ENCODE data around the gene SYCP2.
"Not testable (repeated sequence)": the region's sequence is repeated elsewhere in the genome, so short reads cannot be mapped to it uniquely, and the experiment has no call there.

SYCP2 gene, protein sequence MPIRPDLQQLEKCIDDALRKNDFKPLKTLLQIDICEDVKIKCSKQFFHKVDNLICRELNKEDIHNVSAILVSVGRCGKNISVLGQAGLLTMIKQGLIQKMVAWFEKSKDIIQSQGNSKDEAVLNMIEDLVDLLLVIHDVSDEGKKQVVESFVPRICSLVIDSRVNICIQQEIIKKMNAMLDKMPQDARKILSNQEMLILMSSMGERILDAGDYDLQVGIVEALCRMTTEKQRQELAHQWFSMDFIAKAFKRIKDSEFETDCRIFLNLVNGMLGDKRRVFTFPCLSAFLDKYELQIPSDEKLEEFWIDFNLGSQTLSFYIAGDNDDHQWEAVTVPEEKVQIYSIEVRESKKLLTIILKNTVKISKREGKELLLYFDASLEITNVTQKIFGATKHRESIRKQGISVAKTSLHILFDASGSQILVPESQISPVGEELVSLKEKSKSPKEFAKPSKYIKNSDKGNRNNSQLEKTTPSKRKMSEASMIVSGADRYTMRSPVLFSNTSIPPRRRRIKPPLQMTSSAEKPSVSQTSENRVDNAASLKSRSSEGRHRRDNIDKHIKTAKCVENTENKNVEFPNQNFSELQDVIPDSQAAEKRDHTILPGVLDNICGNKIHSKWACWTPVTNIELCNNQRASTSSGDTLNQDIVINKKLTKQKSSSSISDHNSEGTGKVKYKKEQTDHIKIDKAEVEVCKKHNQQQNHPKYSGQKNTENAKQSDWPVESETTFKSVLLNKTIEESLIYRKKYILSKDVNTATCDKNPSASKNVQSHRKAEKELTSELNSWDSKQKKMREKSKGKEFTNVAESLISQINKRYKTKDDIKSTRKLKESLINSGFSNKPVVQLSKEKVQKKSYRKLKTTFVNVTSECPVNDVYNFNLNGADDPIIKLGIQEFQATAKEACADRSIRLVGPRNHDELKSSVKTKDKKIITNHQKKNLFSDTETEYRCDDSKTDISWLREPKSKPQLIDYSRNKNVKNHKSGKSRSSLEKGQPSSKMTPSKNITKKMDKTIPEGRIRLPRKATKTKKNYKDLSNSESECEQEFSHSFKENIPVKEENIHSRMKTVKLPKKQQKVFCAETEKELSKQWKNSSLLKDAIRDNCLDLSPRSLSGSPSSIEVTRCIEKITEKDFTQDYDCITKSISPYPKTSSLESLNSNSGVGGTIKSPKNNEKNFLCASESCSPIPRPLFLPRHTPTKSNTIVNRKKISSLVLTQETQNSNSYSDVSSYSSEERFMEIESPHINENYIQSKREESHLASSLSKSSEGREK (N-terminal part only)

DNA sequence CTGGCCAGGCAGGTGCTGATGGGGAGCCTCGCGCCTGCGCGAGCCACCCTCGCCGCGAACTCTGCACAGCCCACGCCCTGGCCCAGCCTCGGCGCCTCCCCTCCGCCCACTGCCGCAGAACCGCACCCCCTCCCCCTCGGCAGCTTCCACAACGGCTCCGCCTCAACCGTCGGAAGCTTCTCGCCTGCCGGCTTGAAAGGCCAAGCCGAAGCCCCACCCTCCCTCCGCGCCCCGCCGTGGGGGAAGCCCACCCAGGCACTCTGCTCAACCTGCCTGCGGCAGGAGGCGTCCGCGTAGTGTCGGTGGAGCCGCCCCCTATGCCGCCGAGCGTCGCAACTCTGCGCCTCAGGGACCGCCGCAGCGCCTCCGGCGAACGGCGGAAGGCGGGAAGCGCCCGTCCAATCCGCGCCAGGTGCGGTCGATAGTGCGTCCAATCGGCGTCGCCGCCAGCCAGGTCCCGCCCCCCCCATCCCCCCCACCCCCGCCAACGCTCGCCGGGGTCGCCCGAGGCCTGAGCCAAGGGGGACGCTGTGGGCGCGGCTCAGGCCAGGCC lies at the start of gene SYCP2:
Gene SYCP2 (minus strand): TSS at position 342 of the 553 bp plus-strand sequence. CDS start 11,224 bp downstream, outside the sequence.
- no peak for DNase-seq (ENCODE audit: low read depth, low spot score)

DNA sequence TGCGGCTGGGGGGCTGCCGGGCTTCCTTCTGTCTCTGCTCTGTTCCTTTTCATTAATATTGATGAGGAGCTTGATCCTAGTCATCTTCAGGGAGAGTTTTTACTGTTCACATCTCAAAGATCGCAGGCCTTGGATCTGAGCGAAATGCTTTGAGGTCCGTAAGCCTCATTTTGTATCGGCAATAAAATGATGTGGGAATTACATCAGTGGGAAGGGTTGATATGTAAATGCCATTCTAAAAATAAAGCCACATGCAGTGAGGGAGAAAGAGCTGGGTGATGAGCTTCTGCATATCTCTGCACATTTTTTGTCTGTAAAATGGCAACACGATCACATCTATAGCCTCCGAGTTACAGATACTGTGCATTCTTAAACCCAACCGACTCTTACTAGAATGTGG lies 49.6 kb upstream of the SYCP2 start:
- no peak for DNase-seq (ENCODE audit: low read depth, low spot score)

DNA sequence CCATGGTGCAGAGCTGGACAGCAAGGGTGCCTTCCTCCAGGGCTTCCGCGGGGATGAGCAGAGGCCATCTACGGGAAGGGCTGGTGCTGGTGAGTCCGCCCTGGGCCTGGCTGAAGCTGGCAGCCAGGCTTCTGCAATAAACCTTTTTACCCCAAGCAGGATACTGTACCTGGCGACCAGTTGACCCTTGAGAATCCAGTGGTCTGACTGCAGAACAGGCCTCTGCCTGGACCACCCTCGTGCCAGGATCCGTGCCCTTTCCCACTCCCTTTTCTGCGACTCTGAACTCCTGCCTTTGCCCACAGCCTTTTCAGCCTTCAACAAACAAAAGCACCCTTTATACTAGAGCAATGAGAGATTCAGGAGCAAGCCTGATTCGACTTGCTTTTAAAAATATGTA lies 43.6 kb upstream of the SYCP2 start:
- no peak for DNase-seq (ENCODE audit: low read depth, low spot score)

DNA sequence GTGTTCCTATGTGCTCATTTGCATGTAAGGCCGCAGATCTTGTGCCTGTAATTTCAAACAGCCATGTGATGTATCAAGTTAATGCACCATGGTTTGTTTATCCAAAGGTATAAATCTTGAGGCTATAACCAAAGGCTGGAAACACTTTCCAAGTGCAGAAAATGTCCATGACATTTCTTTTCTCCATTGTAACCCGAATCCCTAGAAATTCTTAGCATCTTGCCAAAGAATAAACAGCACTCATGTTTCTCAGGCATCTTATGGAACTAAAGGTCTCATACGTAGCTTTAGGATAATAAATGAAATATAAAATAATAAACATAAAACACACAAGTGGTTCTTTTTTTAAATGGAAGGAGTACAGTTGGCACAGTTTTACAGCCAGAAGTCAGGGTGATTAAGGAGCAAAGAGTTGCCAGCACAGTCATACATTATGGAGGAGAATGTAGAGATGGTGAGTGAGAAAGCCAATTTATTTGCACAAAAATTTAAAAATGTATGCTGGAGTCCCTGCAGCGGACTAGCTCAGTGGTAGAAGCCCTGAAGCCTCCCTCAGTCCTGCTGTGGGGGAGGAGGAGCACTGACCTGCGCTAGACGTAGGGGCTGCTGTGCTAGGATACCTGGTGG lies 42.8 kb upstream of the SYCP2 start:
- no peak for DNase-seq (ENCODE audit: low read depth, low spot score)

DNA sequence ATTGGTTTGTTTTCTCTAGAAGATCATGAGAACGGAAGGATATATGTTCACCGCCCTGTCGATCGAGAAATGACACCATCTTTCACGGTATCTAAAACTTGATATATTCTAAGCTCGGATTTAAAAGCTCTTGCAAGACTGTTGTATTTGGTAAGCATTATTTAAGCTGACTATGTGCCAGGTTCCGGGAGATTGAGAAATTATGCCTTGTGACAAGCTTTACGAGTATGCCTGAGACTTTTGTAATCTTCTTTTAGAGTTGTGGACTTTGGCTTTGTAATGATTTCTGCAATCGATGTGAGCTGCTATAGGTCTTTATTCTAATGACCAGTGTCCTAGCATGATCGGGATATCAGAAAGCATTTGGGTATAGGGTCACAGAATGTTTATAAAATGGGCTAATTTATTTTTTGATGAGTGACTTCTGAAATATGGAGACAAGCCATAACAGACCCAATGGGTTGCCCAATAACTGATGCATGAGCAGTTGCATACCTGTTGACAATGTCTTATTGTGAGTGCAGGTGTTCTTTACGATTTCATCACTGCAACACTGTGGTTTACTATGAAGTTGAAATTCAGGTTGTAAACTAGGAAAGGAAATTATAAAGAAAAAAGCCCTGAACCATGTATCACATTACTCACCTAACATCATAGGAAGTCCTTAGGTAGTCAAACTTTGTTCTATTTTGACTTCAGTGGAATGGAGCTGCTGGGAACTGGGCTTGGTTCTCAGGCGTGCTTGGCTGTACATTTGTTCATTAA lies 38.8 kb upstream of the SYCP2 start:
- DNase-seq (ENCODE audit: low read depth, low spot score): no peak

DNA sequence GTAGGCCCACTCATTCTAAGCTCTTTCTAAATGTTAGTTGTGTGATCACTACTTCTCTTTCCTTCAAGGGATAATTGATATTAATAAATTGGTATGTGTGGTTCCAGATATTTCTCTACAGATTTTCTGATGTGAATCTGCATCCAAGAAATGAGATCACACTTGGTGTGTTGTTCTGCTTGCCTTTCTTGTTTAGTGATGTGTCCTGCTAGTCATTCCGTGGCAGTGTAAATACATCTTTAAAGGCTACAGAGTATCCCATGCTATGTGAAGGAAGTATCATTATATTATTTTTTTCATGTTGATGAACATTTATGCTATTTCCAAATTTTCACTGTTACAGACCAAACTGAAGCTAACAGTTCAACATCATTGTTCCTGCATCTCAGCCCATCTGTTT lies 38.0 kb upstream of the SYCP2 start:
- no peak for DNase-seq (ENCODE audit: low read depth, low spot score)

DNA sequence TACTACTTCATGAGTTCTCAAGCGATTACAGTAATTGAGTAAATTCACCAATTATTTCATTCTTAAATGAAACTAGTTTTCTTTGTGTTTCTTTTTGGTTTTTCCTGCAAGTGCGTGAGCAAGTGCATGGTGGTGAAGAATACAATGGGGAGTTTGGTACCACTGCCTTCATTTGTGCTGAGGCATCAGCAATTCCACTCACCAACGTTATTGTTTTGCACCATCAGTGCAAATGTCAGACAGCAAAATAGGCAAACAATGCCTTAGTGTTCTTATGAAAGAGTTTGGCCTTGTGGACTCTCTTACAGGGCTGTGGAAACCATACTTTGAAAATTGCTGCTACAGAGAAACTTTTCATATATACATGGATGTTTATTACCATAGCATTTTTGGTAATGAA lies 33.0 kb upstream of the SYCP2 start:
- no peak for DNase-seq (ENCODE audit: low read depth, low spot score)

DNA sequence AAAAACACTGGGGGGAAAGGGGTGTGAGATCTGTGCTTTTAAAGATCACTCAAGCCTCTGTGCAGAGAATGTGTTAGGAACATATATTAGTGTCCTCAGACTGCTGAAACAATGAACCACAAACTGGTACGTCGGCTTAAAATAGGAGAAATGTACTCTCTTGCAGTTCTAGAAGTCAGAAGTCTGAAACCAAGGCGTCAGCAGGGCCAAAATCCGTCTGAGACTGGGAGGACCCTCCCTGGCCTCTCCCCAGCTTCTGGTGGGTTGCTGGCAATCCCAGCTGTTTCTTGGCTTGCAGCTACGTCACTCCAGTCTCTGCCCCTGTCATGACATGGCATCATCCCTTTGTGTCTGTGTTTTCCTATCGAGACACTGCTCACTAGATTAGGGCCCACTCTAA lies 28.7 kb upstream of the SYCP2 start:
- DNase-seq (ENCODE audit: low read depth, low spot score): no peak

DNA sequence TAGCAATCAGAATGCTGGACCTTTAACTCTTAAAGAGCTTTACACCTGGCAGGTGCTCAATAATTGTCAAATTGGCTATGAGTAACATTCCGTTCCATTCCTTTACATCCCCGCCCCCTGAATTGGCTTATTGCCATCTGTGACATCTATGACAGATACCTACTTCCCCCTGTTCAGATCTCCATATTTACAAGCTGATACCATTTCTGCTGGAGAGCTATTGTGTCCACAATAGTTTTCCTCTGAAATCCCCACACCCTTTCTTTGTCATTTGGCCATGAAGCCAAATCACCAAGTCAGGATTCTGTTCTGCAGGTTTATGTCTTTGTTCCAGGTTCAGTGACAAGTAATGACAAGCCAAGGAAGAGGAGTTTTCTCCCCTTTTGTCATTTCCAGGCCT lies 28.0 kb upstream of the SYCP2 start:
- no peak for DNase-seq (ENCODE audit: low read depth, low spot score)

DNA sequence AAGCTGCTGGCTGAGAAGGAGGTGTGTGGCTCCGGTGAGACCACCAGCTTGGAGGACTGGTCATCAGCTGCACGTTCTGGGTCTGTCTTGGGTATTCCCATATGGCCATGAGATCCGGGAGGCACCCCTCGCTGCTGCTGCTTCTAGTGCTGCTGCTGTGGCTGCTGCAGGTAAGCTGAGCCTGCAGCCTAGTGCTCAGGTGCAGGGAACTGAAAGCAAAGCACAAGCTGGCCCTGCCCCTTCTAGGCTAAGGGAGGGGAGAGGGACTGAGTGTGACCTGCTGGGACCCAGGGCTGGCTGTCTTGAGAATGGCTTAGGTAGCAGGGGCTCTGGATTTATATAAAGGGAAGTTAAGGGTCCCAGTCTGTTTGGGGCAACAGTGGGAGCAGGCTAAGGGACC lies 25.2 kb upstream of the SYCP2 start:
- DNase-seq (ENCODE audit: low read depth, low spot score): no peak

DNA sequence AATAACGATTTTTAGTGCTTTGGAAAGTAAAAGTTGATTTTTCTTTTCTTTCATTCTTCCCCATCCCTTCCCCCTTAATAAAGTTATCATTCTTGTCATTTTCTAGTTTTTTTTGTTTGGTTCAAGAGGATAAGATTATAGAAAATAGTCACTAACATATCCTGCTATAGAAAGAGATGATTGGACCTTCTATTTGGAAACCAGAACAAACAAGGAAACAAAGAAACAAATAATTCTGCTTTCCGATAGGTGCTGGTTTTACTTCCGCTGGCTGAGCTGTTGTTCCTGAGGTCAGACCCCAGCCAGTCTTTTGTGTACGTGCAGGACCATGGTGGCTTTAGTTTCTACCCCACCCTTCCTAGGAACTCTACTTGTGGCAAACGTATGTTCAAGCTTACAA lies 24.7 kb upstream of the SYCP2 start, which contains the start of gene CDH26:
Gene CDH26 (plus strand): TSS at position 301 of the 400 bp plus-strand sequence. CDS start 304 bp downstream, outside the sequence.
- no peak for DNase-seq (ENCODE audit: low read depth, low spot score)

DNA sequence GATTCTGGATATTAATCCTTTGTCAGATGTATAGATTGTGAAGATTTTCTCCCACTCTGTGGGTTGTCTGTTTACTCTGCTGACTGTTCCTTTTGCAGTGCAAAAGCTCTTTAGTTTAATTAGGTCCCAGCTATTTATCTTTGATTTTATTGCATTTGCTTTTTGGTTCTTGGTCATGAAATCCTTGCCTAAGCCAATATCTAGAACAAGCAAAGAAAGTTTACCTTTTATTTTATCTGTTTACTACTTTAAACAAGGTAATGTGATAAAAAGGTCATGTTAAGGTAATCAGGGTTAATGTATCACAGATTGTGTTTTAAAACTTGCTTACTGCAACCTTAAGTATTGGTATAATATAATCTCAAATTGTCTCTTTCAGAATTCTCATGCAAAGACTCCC lies 24.1 kb upstream of the SYCP2 start:
- not testable (repeated sequence) for DNase-seq (ENCODE audit: low read depth, low spot score)

DNA sequence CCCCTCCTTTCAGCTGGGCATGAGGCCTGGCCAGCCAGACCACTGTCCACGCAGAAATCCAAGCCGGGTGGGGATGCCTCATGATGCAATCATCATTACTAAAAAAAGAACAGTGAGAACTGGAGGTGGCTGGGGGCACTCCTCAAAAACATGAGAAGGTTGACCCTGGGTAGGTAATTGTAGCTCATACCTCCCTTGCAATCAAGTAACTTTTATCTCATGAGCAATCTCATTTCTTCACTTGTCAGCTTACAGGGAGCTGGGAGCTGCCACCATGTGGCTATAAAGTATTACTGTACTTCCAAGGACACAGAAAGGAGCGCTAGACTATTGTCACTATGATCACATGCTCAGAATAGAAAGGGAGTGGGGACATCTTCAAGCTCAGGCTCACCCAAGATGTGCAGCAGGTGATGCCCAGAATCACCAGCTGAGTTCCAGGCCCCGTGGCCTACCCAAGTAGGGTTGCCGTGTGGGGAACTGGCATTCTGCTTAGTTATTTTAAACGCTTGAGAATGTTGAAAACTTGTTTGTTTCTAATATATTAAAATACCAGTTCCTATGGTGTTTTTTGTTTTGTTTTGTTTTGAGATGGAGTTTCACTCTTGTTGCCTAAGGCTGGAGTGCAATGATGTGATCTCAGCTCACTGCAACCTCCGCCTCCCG lies 21.8 kb upstream of the SYCP2 start:
- no peak for DNase-seq (ENCODE audit: low read depth, low spot score)

DNA sequence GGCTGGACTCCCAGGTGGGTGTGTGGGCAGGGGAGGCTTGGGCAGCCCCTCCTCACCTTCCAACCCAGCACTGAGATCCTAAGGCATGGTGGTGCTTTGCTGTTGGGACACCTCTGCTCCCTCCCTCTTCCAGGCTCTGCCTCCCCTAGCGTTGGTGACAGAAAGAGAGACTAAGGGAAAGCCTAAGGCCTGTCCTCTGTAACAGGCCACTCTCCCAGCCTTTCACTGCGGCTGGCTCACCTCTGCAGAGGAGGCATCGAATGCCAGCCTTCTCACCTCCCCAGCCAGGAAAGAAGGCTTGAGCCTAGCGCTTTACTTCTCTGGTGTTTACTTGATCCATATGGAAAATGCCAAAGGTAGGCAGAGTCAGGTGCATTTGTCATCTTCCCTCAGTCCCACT lies 21.3 kb upstream of the SYCP2 start:
- no peak for DNase-seq (ENCODE audit: low read depth, low spot score)

DNA sequence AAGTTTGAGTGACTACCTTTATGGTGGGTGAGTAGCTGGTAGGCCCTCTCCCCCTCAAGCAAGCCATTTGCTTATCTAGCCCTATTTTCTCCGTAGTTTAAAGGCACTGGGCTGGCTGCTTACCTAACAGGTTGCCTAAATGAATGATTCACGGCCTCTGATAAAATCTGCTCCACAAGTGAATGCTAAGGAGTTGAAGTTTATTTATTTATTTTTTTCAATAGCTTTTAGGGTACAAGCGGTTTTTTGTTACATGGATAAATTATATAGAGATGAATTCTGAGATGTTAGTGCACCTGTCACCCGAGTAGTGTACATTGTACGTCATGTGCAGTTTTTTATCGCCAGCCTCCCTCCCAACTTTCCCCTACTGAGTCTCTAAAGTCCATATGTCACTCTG lies 16.5 kb upstream of the SYCP2 start:
- DNase-seq (ENCODE audit: low read depth, low spot score): no peak

DNA sequence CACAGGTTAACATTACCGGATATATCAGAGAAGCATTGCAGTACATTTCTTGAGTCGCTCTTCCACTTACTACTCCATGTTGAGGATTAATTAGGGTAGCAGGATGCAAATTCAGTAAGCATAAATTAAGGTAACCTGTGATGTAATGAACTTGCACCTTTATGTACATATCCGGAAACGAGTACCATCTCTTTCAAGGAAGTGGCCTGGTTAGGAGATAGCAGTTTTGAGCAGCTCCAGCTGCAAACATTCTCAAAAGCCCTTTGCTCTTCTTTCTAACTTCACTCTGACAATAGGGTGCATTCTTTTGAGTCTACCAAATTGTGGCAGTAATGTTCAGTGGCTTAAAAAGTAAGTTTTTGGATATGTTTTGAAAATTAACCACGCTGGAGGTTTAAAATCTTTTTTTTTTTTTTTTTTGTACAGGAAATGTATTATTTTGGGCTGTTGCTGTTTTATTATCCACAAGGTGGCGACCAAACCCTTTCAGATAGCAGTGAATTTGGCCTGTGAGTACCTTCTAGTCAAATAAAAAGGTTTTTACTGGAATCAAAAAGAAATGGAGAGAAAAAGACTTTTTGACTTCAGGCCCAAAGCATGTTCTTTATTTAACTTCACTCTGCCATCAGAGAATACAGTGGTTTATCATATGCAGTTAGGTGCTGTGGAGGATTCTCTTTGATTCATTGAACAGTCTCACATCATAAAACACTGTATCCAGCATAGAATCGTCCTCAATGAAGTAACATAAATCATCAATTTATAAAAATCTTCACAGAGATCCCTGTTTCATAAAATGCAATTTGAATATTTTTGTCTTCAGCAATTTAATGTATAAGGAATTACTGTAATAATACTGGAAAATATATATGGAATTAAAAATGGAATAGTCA lies 15.6 kb upstream of the SYCP2 start:
- DNase-seq (ENCODE audit: low read depth, low spot score): no peak

DNA sequence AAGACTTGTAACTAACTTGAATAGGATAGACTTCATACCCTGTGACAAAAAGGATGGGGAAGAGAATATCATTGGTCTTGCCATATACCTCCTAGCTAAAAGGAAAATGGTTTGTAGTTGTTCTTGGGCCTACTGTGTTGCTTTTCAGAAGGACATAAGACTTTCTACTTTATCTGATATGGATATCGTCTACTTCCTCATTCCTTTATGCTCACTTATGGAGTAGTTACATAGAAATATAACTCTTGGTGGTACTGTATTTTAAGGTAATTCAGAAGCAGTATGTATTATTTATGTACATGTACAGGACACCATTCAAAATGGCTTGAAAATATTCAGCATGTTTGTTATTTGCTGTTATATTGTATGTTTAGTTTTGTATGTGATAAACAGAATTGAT lies 14.8 kb upstream of the SYCP2 start:
- DNase-seq (ENCODE audit: low read depth, low spot score): no peak

DNA sequence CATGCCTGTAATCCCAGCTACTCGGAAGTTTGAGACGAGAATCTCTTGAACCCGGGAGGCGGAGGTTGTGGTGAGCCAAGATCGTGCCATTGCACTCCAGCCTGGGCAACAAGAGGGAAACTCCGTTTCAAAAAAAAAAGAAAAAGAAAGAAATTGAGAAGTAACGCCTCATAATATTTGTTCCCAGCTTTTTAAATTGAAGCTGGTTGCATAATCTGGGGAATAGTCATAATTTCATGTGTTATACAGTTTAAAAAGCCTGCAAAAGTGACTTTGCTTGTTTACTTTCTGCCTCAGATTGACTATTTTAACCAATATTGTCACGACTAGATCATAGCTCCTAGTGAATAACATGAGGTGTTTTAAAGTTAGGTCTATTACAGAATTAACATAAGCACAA lies 13.9 kb upstream of the SYCP2 start:
- no peak for DNase-seq (ENCODE audit: low read depth, low spot score)

DNA sequence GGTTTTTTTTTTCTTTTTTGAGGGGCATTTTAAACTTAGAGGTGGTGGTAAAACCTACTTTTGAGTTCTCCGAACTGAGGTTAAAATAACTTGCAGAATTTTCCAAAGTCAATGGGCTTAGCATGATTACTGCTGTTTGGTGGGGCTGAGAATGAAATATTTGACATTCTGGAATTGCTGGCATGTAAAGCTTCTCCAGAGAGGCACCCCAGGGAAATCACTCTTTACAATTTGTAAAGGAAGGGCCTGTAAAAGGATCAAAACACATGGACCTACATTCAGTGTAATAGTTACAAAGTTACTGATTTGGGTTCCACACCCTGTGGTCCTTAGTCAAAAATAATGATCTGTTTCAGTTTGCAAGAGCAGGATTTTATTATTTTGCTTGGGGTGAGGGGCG lies 12.3 kb upstream of the SYCP2 start:
- DNase-seq (ENCODE audit: low read depth, low spot score): no peak
